Globus pallidus (tissue), 1 donor: ENCODE measurements around the gene PTPN1.
"Not testable (repeated sequence)": the region's sequence is repeated elsewhere in the genome, so short reads cannot be mapped to it uniquely, and the experiment has no call there.

ENCODE experiments used
- DNase-seq: peaks from one replicate; pipeline ENCODE4 v3.0.0-alpha.2; 2015; ENCODE audit warnings: low spot score

The PTPN1 gene

DNA sequence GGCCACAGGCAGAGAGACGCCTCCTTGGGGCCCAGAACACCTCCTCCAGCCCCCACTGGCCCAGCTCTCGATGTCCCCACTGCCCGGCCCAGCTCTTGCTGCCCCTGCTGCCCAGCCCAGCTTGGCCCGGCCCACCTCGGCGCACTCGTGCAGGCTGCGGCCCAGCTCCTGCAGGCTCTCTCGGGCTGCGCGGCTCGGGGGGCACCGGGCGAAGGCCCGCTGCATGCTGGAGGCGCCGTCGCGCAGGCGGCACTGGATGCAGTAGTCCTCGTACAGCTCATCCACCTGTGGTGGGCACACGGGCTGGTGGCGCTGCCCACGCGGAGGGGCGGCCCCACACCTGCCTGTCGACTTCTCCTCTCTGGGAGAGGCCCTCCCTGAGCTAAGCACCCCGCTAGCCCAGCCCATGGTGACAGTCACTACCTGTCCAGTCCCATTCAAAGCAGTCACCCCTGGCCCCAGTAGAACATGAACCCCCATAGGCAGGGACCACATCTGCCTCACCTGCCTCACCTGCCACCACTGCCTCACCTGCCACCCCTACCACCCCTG, 99.3 kb downstream of the PTPN1 start:
- no peak for DNase-seq

- no peak for DNase-seq
Measured at GRCh38 chr20:50610212-50610718, 100.1 kb downstream of the PTPN1 start.

GRCh38 chr20:50611128-50611810, 101.1 kb downstream of the PTPN1 start:
- DNase-seq = no peak

- no peak for DNase-seq
Measured at GRCh38 chr20:50613438-50614169, 103.4 kb downstream of the PTPN1 start.

DNA sequence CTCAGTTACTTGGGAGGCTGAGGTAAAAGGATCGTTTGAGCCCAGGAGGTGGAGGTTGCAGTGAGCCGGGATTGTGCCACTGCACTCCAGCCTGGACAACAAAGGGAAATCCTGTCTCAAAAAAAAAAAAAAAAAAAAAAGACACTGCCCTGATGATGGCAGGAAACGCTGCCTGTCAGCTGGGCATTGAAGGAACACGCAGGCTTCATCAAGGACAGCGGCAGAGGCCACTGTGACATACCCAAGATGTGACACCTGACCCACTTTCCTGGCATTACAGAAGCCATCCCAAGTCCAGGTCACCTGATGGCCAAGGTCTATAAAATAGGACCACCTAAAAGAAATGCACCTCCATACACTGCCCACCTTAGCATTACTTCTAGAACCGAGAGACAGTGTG, 105.2 kb downstream of the PTPN1 start:
- no peak for DNase-seq

DNA sequence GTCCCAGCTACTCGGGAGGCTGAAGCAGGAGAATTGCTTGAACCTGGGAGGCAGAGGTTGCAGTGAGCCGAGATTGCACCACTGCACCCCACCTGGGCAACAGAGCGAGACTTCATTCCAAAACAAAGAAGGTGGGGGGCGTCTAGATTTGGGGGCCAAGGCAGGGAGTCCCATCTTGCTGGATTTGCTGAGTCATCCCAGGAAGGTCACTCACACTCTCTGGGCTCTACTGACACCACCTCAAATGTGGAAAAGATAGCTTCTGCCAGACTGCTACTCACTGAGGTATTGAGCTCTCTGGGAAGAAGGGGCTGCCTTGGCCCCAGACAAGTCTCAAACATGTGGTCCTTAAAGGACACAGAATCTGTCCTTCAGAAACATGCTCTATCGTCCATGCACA, 106.8 kb downstream of the PTPN1 start:
- DNase-seq = no peak

- DNase-seq = no peak
Measured at GRCh38 chr20:50618537-50618936, 108.4 kb downstream of the PTPN1 start.

- DNase-seq = not testable (repeated sequence)
Measured at GRCh38 chr20:50620459-50620858, 110.3 kb downstream of the PTPN1 start.

DNA sequence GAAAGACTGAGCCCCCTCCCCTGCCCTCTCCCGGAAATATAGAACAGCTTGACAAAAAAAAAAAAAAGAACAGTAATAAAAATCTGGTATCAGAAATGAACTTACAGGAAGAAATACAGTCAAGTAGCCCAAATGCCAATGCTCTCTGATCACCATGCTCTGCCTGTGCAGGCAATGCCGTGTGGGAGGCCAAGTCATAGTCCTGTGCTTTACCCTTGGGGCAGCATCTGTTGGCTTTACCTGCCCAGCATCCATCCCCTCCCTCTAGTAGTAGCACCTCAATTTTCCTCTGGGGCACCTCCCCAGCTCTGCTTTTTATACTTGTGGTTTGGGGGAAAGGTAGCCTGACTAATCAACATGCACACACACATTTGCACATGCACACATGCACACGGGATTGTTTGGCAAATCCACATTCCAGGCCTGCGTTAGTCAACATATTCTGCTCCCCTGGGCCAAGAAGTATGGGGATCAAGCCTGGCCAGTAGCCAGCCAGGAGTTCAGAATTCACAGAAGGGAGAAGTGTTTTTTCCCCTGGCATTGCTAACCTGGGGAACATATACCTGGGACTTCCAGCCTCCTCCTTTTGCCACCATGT, 111.0 kb downstream of the PTPN1 start:
- DNase-seq = no peak

DNA sequence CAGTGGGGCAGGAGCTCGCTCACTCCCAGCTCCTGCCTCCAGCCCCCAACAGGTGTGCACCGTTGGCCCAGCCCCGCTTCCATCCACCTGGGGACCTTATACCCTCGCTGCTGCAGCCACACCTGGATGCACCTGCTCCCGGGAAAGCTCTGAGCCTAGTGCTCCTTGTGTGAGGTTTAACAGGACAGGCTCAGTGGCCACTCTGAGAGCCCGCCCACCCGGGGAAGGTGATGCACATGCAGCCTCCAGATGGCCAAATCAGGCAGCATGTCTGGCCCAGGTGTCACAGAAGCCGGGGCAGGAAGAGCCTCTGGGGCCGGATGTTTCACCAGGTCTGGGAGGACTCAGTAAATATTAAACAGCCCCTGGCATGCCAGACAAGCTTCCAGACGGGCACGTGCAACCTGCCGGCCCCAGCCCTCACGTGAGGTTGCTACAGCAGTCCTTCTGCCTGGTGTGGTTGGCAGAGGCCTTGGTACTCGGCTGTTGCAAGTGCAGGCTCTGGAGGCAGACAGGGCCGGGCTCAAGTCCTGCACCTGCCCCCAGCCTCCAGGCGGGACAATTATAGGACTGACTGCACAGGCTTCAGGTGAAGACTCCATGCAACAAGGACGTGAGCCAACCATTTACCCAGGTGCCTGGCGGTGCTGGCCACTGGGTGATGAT, 114.3 kb downstream of the PTPN1 start:
- no peak for DNase-seq

GRCh38 chr20:50625986-50626677, 115.9 kb downstream of the PTPN1 start:
- no peak for DNase-seq

- DNase-seq = no peak
Measured at GRCh38 chr20:50627747-50628146, 117.6 kb downstream of the PTPN1 start.

DNA sequence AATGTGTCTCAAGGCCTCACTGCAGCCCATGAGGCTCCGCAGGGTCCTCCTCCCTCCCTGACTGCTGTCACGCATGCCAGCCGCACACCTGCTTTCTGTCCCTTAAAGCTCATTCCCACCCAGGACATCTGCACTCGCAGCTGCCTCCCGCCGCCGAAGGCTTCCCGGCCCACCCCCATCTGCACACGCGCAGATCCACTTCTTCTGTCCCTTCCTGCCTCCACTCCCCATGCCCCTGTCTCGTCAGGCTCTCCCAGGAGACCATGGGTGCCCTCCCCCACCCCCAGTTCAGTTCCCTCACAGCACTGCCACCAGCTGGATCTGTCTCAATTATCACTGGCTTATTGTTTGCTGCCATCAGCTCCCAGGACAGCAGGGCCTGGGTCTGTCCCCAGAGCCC, 118.1 kb downstream of the PTPN1 start:
- no peak for DNase-seq

DNA sequence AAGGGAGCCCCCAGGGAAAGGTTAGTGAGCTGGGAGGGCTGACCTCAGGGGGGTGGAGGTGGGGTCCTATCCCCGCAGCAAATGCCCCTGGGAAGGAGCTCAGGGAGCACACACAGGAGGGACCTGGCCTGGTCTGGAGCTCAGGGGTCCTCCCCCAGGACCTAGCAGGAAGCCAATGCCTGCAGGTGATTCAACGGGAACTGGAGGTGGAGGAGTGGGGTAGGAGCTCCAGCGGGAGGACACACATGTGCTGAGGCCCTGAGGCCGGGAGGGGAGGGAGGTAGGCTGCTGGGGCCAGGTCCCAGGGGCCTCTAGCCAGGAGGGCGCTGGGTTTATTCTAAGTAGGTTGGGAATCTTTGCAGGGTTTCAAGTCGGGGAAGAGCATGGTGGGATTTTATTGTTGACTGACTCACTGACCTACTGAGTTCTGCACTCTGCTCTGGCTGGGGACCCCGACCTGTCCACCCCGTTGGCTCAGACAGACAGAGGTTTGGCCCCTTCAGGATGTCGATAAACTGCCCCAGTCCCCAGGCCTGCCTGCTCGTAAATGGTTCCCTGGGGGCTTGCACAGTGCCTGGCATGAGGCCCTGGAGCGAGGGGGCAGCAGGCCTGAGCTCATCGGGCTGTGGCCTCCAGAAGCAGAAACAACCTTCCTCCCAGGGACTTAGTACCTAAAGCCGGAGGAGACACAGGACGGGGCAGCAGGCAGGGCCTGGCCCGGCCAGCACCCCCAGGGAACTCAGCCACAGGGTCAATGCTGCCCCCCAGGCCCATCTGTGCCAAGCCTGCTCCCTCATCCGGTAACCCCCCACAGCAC, 118.9 kb downstream of the PTPN1 start:
- no peak for DNase-seq

DNA sequence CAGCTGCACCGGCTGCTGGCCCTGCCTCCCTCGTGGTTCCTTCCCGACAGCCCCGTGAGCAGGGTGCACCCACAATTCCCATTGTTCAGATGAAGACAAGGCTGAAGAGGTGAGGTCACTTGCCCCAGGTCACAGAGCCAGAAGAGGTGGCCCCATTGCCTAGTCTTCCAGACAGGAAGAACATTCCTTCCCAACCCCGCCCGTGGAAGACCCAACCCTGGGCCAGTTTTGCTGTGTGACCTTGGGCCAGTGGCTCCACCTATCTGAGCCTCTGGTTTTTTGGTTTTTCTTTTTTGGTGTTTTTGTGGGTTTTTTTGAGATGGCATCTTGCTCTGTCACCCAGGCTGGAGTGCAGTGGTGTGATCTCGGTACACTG, 119.5 kb downstream of the PTPN1 start:
- DNase-seq = no peak

- DNase-seq = no peak
Measured at GRCh38 chr20:50630578-50631263, 120.5 kb downstream of the PTPN1 start.

DNA sequence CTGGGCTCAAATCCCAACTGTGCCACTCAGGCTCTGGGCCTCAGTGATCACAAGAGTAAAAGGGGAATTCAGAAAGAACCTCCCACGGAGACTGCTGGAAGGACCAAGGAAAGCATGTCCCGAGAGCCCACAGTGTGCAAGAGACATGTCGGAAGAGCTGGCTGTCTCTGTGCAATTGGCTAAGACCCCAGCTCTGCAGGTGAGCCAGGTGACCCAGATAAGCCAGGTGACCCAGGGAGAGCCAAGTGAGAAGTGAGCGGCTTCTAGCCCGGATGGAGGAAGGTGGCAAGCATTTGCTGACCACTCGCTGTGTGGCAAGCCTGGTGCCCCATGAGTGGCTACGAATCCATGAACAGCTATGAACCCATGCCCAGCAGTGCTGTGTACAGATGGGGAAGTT, 122.1 kb downstream of the PTPN1 start:
- no peak for DNase-seq

- no peak for DNase-seq
Measured at GRCh38 chr20:50632701-50633100, 122.5 kb downstream of the PTPN1 start.

GRCh38 chr20:50633361-50633760, 123.2 kb downstream of the PTPN1 start:
- no peak for DNase-seq

DNA sequence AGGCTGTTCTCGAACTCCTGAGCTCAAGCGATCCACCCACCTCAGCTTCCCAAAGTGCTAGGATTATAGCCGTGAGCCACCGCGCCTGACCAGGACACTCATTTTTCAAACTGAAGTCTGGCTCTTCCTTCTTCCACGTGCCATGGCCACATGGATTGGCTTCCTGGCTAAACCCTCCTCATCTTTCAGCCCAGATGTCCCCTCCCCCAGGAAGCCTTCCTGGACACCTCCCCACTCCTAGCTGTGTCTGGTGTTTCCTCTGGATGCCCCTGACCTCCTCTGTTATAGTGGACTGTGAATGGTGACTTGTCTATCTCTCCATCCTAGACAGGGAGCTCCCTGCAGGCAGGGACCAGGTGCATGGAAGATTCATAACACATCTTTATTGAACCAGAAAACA, 124.0 kb downstream of the PTPN1 start:
- no peak for DNase-seq
